H9 (cell line): ENCODE measurements around the gene ABLIM1. TPM values are rescaled to one million over a fixed set of nuclear protein-coding genes. Genes with fewer than 3 reads are reported as not detected.

Experiments used
- DNase-seq: peaks from one replicate; pipeline ENCODE4 v3.0.0-alpha.2; 2017
- H2AFZ ChIP-seq: one replicate; pipeline ENCODE4 v1.6.1; 2013; ENCODE audit warnings: mild to moderate bottlenecking, low read length, control low read depth, moderate library complexity
- H2AK5ac ChIP-seq: 2 replicates; pipeline ENCODE4 v1.6.1; 2013; ENCODE audit warnings: low read length, control low read depth, mixed read lengths; ENCODE audit not compliant: insufficient read length
- H2BK120ac ChIP-seq: one replicate; pipeline ENCODE4 v1.6.1; 2013; ENCODE audit warnings: low read depth, mild to moderate bottlenecking, low read length, control low read depth, inconsistent platforms; ENCODE audit not compliant: poor library complexity, severe bottlenecking
- H2BK12ac ChIP-seq: 2 replicates; pipeline ENCODE4 v1.6.1; 2013; ENCODE audit warnings: low read length, control low read depth, mixed read lengths, low read depth; ENCODE audit not compliant: insufficient read length
- H2BK15ac ChIP-seq: 2 replicates; pipeline ENCODE4 v1.6.1; 2013; ENCODE audit warnings: low read depth, low read length, control low read depth
- H2BK20ac ChIP-seq: one replicate; pipeline ENCODE4 v1.6.1; 2013; ENCODE audit warnings: low read depth, mild to moderate bottlenecking, low read length, control low read depth, inconsistent platforms; ENCODE audit not compliant: poor library complexity, severe bottlenecking
- H2BK5ac ChIP-seq: 2 replicates; pipeline ENCODE4 v1.6.1; 2013; ENCODE audit warnings: low read length, control low read depth, mixed read lengths; ENCODE audit not compliant: insufficient read length
- H3K14ac ChIP-seq: 2 replicates; pipeline ENCODE4 v1.6.1; 2013; ENCODE audit warnings: low read length, control low read depth; ENCODE audit not compliant: insufficient read depth
- H3K18ac ChIP-seq: 2 replicates; pipeline ENCODE4 v1.6.1; 2013; ENCODE audit warnings: low read depth, mild to moderate bottlenecking, mixed read lengths, low read length, control low read depth; ENCODE audit not compliant: insufficient read length
- H3K23ac ChIP-seq: 2 replicates; pipeline ENCODE4 v1.6.1; 2013; ENCODE audit warnings: low read length, control low read depth, mixed read lengths, low read depth; ENCODE audit not compliant: insufficient read length
- H3K23me2 ChIP-seq: 2 replicates; pipeline ENCODE4 v1.6.1; 2013; ENCODE audit warnings: low read depth, mild to moderate bottlenecking, mixed read lengths, low read length, control low read depth; ENCODE audit not compliant: insufficient read length, poor library complexity, severe bottlenecking
- H3K27ac ChIP-seq: 2 replicates; pipeline ENCODE4 v1.5.1; 2013; ENCODE audit warnings: low read length, control low read depth, mixed read lengths, low read depth; ENCODE audit not compliant: insufficient read length
- H3K27me3 ChIP-seq: 2 replicates; pipeline ENCODE4 v1.6.1; 2013; ENCODE audit warnings: low read length, control low read depth, inconsistent platforms; ENCODE audit not compliant: insufficient read depth
- H3K4ac ChIP-seq: 2 replicates; pipeline ENCODE4 v1.6.1; 2013; ENCODE audit warnings: low read depth, mild to moderate bottlenecking, control low read depth, inconsistent platforms, low read length, moderate library complexity
- H3K4me1 ChIP-seq: 2 replicates; pipeline ENCODE4 v1.6.1; 2013; ENCODE audit warnings: low read length, control low read depth, inconsistent platforms; ENCODE audit not compliant: insufficient read depth
- H3K4me2 ChIP-seq: 2 replicates; pipeline ENCODE4 v1.6.1; 2013; ENCODE audit warnings: low read length, control low read depth, mixed read lengths; ENCODE audit not compliant: insufficient read length, insufficient read depth
- H3K56ac ChIP-seq: 2 replicates; pipeline ENCODE4 v1.6.1; 2013; ENCODE audit warnings: low read depth, mild to moderate bottlenecking, mixed read lengths, low read length, control low read depth; ENCODE audit not compliant: insufficient read length
- H3K79me1 ChIP-seq: 2 replicates; pipeline ENCODE4 v1.6.1; 2013; ENCODE audit warnings: low read depth, mild to moderate bottlenecking, moderate library complexity, low read length, control low read depth, inconsistent platforms; ENCODE audit not compliant: insufficient read depth, poor library complexity, severe bottlenecking
- H3K79me2 ChIP-seq: 2 replicates; pipeline ENCODE4 v1.6.1; 2013; ENCODE audit warnings: low read length, control low read depth, inconsistent platforms; ENCODE audit not compliant: insufficient read depth
- H3K9ac ChIP-seq: 2 replicates; pipeline ENCODE4 v1.6.1; 2013; ENCODE audit warnings: low read length, control low read depth, mixed read lengths; ENCODE audit not compliant: insufficient read length; ENCODE audit errors: extremely low read depth
- H3K9me3 ChIP-seq: one replicate; pipeline ENCODE4 v1.6.1; 2013; ENCODE audit warnings: low read depth, low read length, inconsistent platforms; ENCODE audit not compliant: control insufficient read depth
- H3T11ph ChIP-seq: one replicate; pipeline ENCODE4 v1.6.1; 2013; ENCODE audit warnings: mild to moderate bottlenecking, low read length, control low read depth, inconsistent platforms
- H4K20me1 ChIP-seq: one replicate; pipeline ENCODE4 v1.6.1; 2013; ENCODE audit not compliant: control insufficient read depth, insufficient read length, insufficient read depth
- H4K5ac ChIP-seq: 2 replicates; pipeline ENCODE4 v1.6.1; 2013; ENCODE audit warnings: low read depth, mild to moderate bottlenecking, mixed read lengths, low read length, control low read depth; ENCODE audit not compliant: insufficient read length
- H4K8ac ChIP-seq: replicated peaks from 2 replicates; pipeline ENCODE4 v1.6.1; 2013; ENCODE audit warnings: low read length, control low read depth, mixed read lengths, low read depth; ENCODE audit not compliant: insufficient read length
- H4K91ac ChIP-seq: 2 replicates; pipeline ENCODE4 v1.6.1; 2013; ENCODE audit warnings: low read depth, mild to moderate bottlenecking, moderate library complexity, mixed read lengths, low read length, control low read depth; ENCODE audit not compliant: insufficient read length
- H3K27ac Mint-ChIP-seq, 3 experiments: 2 replicates in 2 of 3; 3 replicates in 1 of 3; pipeline ENCODE4 v1.8.0; 2020 to 2021; ENCODE audit warnings: mixed read lengths in 3 of 3, mild to moderate bottlenecking in 1 of 3, moderate library complexity in 1 of 3
- H3K27me3 Mint-ChIP-seq: 2 replicates; pipeline ENCODE4 v1.8.0; 2021; ENCODE audit warnings: low read depth, mild to moderate bottlenecking, moderate library complexity, mixed read lengths
- H3K36me3 Mint-ChIP-seq, 3 experiments: 2 replicates in 2 of 3; 3 replicates in 1 of 3; pipeline ENCODE4 v1.8.0; 2020 to 2021; ENCODE audit warnings: low read depth in 3 of 3, mixed read lengths in 3 of 3; ENCODE audit not compliant: insufficient read depth in 1 of 3
- H3K4me1 Mint-ChIP-seq, 2 experiments: 2 replicates each; pipeline ENCODE4 v1.8.0; 2020; ENCODE audit warnings: mixed read lengths in 2 of 2
- H3K4me3 Mint-ChIP-seq, 2 experiments: 2 replicates in 1 of 2; 3 replicates in 1 of 2; pipeline ENCODE4 v1.8.0; 2020 to 2021; ENCODE audit warnings: mild to moderate bottlenecking in 2 of 2, mixed read lengths in 2 of 2, moderate library complexity in 1 of 2
- H3K9me3 Mint-ChIP-seq, 2 experiments: 2 replicates in 1 of 2; 3 replicates in 1 of 2; pipeline ENCODE4 v1.8.0; 2020; ENCODE audit warnings: mild to moderate bottlenecking in 2 of 2, mixed read lengths in 2 of 2, moderate library complexity in 1 of 2
- CTCF ChIP-seq: fragments of 200-600 bp; sonication (generic); conservative IDR thresholded peaks from 3 replicates; pipeline ENCODE4 v1.8.0; 2021; ENCODE audit warnings: antibody characterized with exemption, mild to moderate bottlenecking
- WGBS: extraction: QIAGEN DNeasy Blood & Tissue Kit; methylation state at CpG from one replicate; pipeline ENCODE4 v1.1.7; 2013; ENCODE audit warnings: missing lambda C conversion rate, low lambda C conversion rate, mixed read lengths; ENCODE audit not compliant: insufficient read length; ENCODE audit errors: extremely low coverage; 5-methylcytosine and 5-hydroxymethylcytosine counted together
- total RNA-seq: library from RNA; stranded (reverse); gene quantifications from 2 replicates; pipeline ENCODE4 v1.2.1, GENCODE V29; 2021

Gene ABLIM1
- total RNA-seq, 1 experiment from 2014 or later, result 32.1 TPM

- H3K4me2 ChIP-seq, result no peak overlapping the region
- H2AK5ac ChIP-seq, result no peak overlapping the region
- WGBS, result no CpG with 5 or more reads among the region's 2 CpGs
- H2BK20ac ChIP-seq, result no peak overlapping the region
- no peaks in the 10 kb centered on the region for H4K20me1 ChIP-seq
- H2BK15ac ChIP-seq, result no peak overlapping the region
- TF ChIP-seq CTCF, result no peak
- no peak overlapping the region for H3K9ac ChIP-seq
- H3K9me3 Mint-ChIP-seq, result no peaks in the 10 kb centered on the region
- H3K27ac Mint-ChIP-seq, result no peak overlapping the region
- H3K27me3 Mint-ChIP-seq, result no peaks in the 10 kb centered on the region
- no peak overlapping the region for H3K56ac ChIP-seq
- H3K4me1 ChIP-seq, result no peaks in the 10 kb centered on the region
- H3K9me3 ChIP-seq, result no peaks in the 10 kb centered on the region
- no peak overlapping the region for H2BK5ac ChIP-seq
- H3T11ph ChIP-seq, result no peak overlapping the region
- H3K27ac ChIP-seq, result no peak overlapping the region
- no peaks in the 10 kb centered on the region for H3K36me3 Mint-ChIP-seq
- no peak overlapping the region for H3K23ac ChIP-seq
- no peaks in the 10 kb centered on the region for H3K27me3 ChIP-seq
- H3K79me2 ChIP-seq, result no peaks in the 10 kb centered on the region
- H3K4me1 Mint-ChIP-seq, result peaks cover 3 to 4% of the 10 kb centered on the region in 2 experiments; a peak in 3 of 4 replicates
- H3K23me2 ChIP-seq, result no peaks in the 10 kb centered on the region
- no peaks in the 10 kb centered on the region for H3K79me1 ChIP-seq
- H3K14ac ChIP-seq, result no peak overlapping the region
- no peak overlapping the region for H2BK120ac ChIP-seq
- H3K4ac ChIP-seq, result no peak overlapping the region
- no peak overlapping the region for H2BK12ac ChIP-seq
- DNase-seq, result no peak
- no peak overlapping the region for H4K8ac ChIP-seq
- no peak overlapping the region for H2AFZ ChIP-seq
- H4K91ac ChIP-seq, result no peak overlapping the region
- no peak overlapping the region for H3K18ac ChIP-seq
- H4K5ac ChIP-seq, result no peak overlapping the region
- no peak overlapping the region for H3K4me3 Mint-ChIP-seq
These were observed 179.8 kb downstream of the ABLIM1 start for GRCh38 chr10:114478281-114478680.
